Cardiac muscle cell (in vitro differentiated cells and primary cell): ENCODE data around the gene PRICKLE1. TPM values are rescaled to one million over a fixed set of nuclear protein-coding genes. Genes with fewer than 3 reads are reported as not detected.

ENCODE experiments used
- DNase-seq, 2 donors: peaks; one replicate each; pipeline versions ENCODE4 v3.0.0 to v3.0.0-alpha.2; 2010 to 2017; ENCODE audit warnings: low read depth in 1 of 2, low spot score in 1 of 2
- H3K27ac ChIP-seq: fragments of 200-600 bp; sonication (generic); 2 replicates; pipeline ENCODE4 v1.5.1; 2016
- H3K27me3 ChIP-seq: fragments of 200-600 bp; sonication (generic); 2 replicates; pipeline ENCODE4 v1.6.0; 2016; ENCODE audit warnings: control low read depth
- H3K36me3 ChIP-seq: fragments of 200-600 bp; sonication (generic); 2 replicates; pipeline ENCODE4 v1.5.1; 2016; ENCODE audit warnings: control low read depth
- H3K4me1 ChIP-seq: fragments of 200-600 bp; sonication (generic); 2 replicates; pipeline ENCODE4 v1.8.1; 2017; ENCODE audit warnings: low read depth, mild to moderate bottlenecking, mixed run types
- H3K4me3 ChIP-seq: fragments of 200-600 bp; sonication (generic); 2 replicates; pipeline ENCODE4 v1.5.1; 2016; ENCODE audit warnings: mild to moderate bottlenecking
- H3K9me3 ChIP-seq: fragments of 200-600 bp; sonication (generic); 2 replicates; pipeline ENCODE4 v1.5.1; 2017; ENCODE audit warnings: low read depth, mild to moderate bottlenecking, control low read depth
- CTCF ChIP-seq: IDR thresholded peaks from 2 replicates; pipeline ENCODE4 v1.5.1; 2012; ENCODE audit warnings: low read depth, mild to moderate bottlenecking, low read length
- polyA plus RNA-seq: library from polyadenylated mRNA; unstranded; fragments of >200 nt; fragmentation: Nextera tagmentation; extraction: Ambion mirVana; gene quantifications from 2 replicates; pipeline ENCODE4 v1.2.1, GENCODE V29; 2016
- total RNA-seq: library from RNA; depleted of rRNA; stranded (reverse); fragments of >200 nt; gene quantifications from 2 replicates; pipeline ENCODE4 v1.2.3, GENCODE V29; 2016

PRICKLE1 gene
- total and polyA plus RNA-seq, 2 experiments from 2014 or later = 71.4 to 105 TPM

GRCh38 chr12:42498549-42499247, 90.8 kb downstream of the PRICKLE1 start:
- peak in 1 of 2 donors; percentile 28 for DNase-seq

GRCh38 chr12:42496886-42497285, 92.7 kb downstream of the PRICKLE1 start:
- H3K4me1 ChIP-seq = peaks cover 23% of the 10 kb centered on the region
- H3K27ac ChIP-seq = peak overlapping the region; percentile 56
- no peak for DNase-seq
- H3K27me3 ChIP-seq = no peaks in the 10 kb centered on the region
- peaks cover 5% of the 10 kb centered on the region for H3K36me3 ChIP-seq
- no peaks in the 10 kb centered on the region for H3K9me3 ChIP-seq
- H3K4me3 ChIP-seq = no peak overlapping the region
- TF ChIP-seq CTCF = no peak

More at GRCh38 chr12:42498549-42499247, 90.8 kb downstream of the PRICKLE1 start:
- Histone ChIP-seq H3K27me3 (no peaks in the 10 kb centered on the region), H3K27ac (peak overlapping the region; percentile 29), H3K9me3 (no peaks in the 10 kb centered on the region), H3K4me1 (peaks cover 12% of the 10 kb centered on the region), H3K4me3 (no peak overlapping the region), H3K36me3 (peaks cover 5% of the 10 kb centered on the region)
- TF ChIP-seq CTCF = no peak

- Histone ChIP-seq H3K9me3 (no peaks in the 10 kb centered on the region), H3K27ac (no peak overlapping the region), H3K27me3 (no peaks in the 10 kb centered on the region), H3K4me3 (no peak overlapping the region), H3K4me1 (peaks cover 24% of the 10 kb centered on the region), H3K36me3 (peaks cover 5% of the 10 kb centered on the region)
- TF ChIP-seq CTCF = no peak
- no peak for DNase-seq
These were observed 94.3 kb downstream of the PRICKLE1 start for GRCh38 chr12:42495244-42495643.

GRCh38 chr12:42492267-42492666, 97.3 kb downstream of the PRICKLE1 start:
- no peaks in the 10 kb centered on the region for H3K27me3 ChIP-seq
- peak in 1 of 2 donors; percentile 59 for DNase-seq
- peaks cover 5% of the 10 kb centered on the region for H3K36me3 ChIP-seq
- H3K4me1 ChIP-seq = peaks cover 28% of the 10 kb centered on the region
- no peak for TF ChIP-seq CTCF
- peak overlapping the region; percentile 84 for H3K27ac ChIP-seq
- no peaks in the 10 kb centered on the region for H3K9me3 ChIP-seq
- H3K4me3 ChIP-seq = no peak overlapping the region

- Histone ChIP-seq H3K36me3 (no peaks in the 10 kb centered on the region), H3K9me3 (no peaks in the 10 kb centered on the region)
- no peak for DNase-seq
These were observed 99.2 kb downstream of the PRICKLE1 start for GRCh38 chr12:42490261-42490842.

More at GRCh38 chr12:42490261-42490842, 99.2 kb downstream of the PRICKLE1 start:
- Histone ChIP-seq H3K4me1 (peaks cover 48% of the 10 kb centered on the region), H3K4me3 (no peak overlapping the region), H3K27me3 (no peaks in the 10 kb centered on the region), H3K27ac (peak overlapping the region; percentile 22)
- TF ChIP-seq CTCF = no peak
